NCI-H2081 treated with DMSO at 0.1 percent for 48 hours (cell line): Measurements from ENCODE around the gene IFT25.

Experiments used
- DNase-seq: peaks from one replicate; lab custom pipeline; 2025; lab: John Stamatoyannopoulos, UW

IFT25 gene

DNA sequence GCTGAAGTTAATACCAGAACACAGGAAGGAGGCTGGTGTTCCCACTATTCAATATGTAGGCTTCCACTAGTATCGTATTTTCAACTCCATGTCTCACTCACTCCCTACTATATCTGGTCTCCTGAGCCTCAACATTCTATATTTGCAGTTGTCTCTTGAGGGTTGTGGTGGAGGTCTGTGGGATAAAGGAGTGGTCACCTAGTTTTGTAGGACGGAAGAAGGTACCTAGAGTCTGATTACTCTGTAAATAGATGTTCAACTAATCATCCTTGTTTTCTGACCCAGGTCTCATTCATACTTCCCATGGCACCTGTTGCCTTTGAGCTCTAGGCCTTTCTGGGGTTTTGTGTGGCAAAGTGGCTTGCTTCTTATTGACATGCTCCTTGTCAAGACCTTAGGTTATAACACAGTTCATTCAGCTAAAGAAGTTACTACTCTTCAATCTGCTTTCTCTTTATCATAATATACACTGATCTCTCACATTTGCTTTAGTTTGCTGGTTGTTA is 18.1 kb downstream of the IFT25 start:
- no peak for DNase-seq

DNA sequence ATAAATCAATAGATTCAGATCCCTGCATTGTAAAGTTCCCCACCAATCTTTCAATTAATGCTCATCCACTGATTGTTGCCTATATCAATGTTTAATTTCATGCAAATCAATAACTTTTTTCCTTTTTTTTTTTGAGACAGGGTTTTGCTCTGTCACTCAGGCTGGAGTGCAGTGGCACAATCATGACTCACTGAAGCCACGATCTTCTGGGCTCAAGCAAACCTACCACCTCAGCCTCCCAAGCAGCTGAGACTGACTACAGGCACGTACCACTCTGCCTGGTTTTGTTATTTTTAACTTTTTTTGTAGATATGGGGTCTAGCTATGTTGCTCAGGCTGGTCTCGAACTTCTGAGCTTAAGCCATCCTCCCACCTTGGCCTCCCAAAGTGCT is 25.8 kb downstream of the IFT25 start:
- DNase-seq: no peak

DNA sequence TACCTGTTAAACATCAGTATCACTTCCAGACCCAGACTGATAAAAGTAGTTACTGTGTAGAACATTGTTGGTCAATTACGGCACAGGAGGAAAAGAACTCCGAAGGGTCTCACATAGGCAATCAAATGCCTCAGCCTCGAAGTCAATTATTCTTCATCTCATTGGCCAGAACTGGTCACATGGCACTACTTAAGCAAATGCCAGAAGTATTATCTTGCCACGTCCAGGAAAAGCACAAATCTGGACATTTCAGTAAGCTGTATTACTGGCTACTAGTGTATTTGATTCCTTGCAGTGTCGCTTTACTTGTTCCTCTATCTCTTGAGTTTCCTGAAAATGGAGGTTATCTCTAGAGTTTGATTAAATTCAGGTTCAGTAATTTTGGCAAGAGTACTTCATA is 27.2 kb downstream of the IFT25 start:
- DNase-seq: no peak

DNA sequence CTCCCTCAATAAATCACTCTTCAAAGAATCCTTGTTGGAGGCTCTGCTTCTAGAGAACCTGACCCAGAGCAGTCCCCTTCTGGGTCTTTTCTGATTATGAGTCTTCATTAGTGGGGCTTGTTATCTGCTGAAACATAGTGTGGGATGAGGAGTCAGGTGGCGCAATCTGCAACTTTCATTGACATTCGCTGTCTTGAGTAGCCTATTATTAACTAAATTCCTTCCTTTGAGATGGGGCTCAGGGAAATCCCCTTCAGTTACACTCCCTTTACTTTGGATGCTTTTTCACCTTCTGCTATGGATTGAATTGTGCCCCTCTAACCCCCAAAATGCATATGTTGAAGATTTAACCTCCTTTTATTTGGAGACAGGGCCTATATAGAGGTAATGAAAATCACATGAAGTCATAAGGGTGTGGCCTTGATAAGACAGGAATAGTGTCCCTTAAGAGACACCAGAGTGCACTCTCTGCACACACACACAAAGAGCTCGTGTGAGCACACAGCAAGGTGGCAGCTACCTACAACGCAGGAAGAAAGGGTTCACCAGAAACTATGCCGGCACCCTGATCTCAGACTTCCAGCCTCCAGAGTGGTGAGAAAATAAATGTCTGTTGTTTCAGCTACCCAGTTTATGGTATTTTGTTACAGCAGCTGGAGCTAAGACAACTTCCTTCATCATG is 32.0 kb downstream of the IFT25 start:
- DNase-seq: no peak

DNA sequence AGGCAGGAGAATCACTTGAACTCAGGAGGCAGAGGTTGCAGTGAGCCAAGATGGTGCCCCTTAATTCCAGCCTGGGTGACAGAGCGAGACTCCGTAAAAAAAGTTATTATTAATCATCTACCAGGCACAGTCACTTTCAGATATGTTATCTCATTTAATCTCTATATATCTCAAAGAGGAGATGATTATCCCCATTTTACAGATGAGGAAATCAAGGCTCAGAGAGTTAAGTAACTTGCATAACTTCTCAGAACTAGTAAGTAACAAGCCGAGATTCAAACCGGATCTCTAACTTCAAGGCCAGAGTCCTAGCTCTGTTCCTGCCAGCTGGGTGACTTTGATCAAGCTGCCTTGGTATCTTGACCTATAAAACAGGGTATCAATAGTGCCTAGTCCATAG is 34.1 kb downstream of the IFT25 start:
- DNase-seq: no peak

DNA sequence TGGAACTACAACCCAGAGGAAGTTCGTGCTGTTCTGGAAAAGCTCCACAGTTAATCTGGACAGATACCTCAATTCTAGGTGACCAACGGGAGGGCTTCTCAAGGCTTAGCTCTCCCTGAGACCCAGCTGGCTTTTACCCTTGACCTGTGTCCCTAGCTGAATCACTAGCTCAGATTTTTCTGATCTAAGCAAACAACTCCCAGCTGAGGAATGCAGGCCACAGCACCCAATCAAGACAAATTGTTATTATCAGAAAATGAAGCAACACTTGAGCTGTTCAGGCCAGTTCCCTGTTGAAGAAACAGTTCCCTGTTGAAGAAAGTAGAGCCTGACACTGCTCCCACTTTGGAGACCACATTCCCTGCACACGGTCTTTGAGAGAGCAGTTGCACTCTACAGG is 35.6 kb downstream of the IFT25 start:
- DNase-seq: no peak

DNA sequence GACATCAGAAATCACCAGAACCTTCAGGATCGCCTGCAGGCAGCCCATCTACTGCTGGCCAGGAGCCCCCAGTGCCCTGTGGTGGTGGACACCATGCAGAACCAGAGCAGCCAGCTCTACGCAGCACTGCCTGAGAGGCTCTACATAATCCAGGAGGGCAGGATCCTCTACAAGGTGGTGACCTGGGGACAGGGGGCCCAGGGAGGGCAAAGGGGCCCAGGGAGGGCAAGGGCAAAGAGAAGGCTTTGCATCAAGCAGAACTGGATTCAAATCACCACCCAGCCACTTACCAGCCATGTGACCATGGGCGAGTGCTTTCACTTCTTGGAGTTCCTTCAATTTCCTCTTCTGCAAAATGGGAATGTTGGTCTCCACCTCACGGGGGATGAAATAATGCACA is 39.4 kb downstream of the IFT25 start:
- no peak for DNase-seq

DNA sequence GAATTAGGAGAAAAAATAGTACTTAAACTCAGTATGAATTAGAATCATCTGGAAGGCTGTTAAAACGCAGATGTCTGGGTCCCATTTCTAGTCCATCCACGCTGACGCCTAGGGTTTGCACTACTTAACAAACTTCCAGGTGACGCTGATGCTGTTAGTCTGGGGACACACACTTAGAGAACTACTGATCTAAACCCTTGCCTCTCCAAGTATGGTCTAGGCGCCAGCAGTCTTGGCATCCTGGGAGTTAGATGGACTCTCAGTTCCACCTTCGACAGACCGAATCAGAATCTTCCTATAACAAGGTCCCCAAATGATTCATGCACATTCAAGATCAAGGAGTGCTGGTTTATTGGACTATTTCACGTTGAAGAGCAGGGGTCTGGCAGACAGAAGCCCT is 40.0 kb downstream of the IFT25 start:
- DNase-seq: no peak

DNA sequence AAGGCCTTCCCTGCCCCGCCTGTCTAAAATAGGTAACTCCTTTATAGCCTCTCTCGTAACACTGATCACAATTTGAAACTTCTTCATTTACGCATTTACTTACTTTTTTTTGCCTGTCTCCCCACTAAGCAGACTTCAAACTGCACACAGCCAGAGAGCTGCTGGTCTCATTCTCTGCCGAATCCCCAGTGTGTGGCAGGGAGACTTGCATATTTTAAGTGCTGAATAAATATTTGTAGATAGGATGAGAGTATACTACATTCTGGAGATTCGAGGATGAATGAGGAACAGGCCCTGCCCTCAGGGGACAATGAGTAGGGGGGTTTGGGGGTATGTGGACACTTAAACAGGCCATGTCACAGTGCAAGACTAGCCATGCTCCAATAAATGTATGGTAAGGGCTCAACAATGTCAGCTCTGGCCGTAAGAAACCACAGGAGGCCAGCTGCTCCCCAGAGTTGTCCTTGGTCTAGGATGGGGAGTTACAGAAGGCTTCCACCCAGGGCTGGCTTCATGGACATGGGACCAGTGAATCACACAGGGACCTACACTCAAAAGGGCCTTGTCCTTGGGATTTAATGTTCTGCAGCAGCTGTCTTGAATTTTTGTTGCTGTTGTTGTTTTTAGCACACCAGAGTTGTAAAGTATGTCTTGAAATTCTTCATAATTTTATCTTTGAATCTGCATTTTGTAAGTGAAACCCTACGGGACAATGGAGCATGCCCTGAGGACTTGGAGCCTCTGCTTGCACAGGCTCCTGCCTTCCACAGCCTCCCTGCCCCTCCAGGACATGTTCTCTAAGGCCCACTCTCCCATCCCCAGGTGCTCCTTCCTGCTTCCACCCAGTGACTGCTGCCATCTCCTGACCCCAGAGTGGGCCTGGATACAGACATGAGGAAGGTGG is 43.0 kb downstream of the IFT25 start:
- no peak for DNase-seq

DNA sequence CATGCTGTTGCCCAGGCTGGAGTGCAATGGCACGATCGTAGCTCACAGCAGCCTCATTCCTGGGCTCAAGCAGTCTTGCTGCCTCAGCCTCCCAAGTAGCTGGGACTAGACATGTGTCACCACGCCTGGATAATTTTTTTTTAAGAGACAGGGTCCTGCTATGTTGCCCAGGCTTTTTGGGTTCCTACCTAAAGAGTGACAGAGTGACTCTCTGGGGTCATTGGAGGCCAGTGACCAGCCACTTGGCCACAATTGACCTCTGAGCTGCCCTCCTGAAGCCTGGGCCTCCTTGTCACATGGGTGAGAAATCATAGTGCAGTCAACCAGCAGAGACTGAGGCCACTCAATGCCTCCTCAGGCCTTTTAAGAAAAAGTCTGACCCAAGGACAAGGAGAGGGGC is 45.8 kb downstream of the IFT25 start:
- no peak for DNase-seq

DNA sequence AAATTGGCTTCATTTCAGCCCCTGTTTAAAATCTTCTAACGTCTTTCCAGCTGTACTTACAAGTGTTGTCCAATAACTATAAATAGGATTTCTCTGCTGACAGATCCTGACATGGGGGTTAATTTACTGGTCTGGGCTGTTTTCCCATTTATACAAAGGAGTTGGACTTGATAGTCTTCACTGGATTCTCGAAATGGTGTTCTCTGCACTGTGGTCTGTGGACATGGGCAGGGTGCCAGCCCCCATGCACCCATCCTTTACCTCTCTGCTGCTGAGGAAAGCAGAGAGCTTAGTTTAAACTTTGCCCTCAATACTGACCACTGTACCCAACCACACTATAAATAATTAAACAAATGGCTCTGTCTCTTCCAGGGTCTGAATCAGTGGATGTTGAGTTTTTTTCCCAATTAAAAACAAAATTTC is 46.3 kb downstream of the IFT25 start:
- DNase-seq: no peak

DNA sequence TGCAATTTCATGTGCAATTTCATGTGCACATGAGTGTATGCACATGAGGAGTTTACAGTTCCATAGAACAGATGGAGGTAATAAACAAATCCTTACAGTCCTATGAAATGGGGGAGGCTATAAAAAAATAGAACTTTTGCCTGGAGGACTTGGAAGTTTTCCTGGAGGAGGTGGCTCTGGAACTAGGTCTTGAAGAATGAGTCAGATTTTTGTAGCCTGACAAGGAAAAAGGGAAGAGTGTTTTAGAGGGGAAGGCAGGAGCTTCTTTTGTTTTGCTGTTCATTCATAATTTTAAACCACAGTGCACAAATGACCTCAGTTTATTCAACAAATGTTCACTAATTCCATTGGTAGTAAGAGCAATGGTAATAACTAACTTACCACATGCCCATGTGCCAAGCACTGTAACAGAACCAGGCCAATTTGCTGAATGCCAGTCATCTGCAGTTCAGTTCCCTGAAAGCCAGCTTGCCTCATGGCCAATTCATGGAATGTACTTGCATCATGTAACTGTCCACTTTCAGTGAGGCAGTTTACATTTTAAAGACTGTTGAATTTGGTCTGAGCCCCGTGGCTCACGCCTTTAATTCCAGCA is 48.8 kb downstream of the IFT25 start:
- no peak for DNase-seq

DNA sequence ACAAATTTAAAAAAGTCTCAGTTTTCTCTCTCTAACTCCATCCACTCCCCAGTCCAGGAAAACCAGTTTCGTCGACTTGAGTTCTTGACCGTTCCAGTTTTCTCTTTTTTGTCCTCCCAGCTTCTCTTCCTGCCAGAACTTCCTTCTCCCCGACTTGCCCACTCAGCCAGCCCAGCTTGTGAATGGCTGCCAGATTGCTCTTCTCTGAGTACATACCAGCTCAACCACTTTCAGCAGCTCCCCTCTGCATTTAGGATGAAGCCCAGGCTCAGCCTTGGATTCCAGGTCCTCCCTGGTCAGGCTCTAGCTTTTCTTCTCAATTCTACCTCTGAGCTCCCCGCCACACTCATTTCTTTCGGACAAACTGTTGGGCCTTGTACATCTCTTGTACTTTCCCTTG is 50.1 kb downstream of the IFT25 start:
- DNase-seq: no peak

DNA sequence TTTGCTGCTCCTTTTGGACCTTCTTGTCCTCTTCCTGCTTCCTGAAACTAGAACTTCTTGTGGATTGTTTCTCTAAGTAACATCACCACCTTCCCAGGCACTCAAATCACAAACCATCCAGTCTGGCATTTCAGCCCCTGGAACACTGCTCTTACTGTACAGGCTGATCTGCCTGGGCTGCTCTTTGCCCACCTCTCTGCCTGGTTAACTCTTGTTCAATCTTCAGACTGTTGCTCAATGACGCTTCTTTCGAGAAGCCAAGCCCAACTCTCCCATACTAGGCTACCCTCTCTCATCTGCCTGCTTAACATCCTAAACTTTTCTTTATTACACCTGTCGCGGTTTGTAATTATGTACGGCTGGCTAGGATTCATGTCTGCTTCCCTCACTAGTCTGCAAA is 50.9 kb downstream of the IFT25 start:
- DNase-seq: no peak

DNA sequence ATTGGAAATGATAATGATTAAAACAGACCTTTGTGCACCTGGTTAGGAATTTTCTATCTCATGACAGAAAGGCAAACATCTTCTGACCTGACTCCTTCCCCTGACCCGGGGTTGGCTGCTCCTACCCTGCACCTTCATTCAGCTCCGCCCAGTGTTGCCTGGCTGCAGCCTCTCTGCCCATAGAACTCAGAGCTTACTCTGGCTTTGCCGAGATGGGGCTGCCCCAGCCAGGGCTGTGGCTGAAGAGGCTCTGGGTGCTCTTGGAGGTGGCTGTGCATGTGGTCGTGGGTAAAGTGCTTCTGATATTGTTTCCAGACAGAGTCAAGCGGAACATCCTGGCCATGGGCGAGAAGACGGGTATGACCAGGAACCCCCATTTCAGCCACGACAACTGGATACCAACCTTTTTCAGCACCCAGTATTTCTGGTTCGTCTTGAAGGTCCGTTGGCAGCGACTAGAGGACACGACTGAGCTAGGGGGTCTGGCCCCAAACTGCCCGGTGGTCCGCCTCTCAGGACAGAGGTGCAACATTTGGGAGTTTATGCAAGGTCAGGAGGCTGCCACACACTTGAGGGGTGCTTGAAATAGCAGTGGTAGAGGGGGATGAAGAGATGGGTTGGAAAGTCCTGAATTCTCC is 51.4 kb downstream of the IFT25 start, which contains the start of gene DIO1:
Gene DIO1, plus strand, starts transcription at position 189 of the 638 bp plus-strand sequence. Its CDS starts 24 bp downstream, at position 213.
- no peak for DNase-seq

DNA sequence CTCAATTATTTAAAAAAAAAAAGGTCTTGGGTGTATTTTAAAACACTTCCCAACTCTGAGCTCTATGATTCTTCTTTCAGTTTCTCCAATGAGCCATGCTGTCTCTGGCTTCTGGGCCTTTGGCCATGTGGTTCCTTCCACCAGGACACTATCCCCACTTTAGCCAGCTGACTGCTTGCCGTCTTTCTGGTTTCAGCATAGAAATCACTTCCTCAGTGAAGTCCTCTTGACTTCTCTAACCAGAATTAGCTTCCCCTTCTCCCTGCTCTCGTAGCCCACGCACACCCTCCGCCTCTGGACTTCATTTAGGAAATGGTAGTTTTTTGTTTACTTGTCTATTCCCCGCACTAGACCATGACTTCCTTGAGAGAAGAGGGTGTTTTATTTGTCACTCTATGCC is 52.6 kb downstream of the IFT25 start:
- DNase-seq: no peak

DNA sequence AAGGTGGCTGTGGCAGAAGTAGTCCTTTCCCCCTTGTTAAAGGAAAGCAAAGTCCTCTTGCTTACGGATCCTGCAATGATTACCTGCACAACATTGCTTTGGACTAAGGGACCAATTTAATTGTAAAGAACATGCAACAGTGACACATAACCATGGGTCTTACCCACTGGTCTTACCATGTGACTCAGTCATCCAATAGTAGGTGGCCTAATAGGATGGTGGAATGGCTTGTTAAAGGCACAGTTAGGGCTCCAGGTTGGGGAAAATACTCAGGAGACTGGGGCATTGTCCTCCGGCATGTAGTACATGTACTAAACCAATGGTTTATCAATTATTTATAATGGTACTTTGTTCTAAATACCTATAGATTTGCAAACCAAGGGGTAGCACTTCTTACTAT is 53.8 kb downstream of the IFT25 start:
- DNase-seq: no peak

DNA sequence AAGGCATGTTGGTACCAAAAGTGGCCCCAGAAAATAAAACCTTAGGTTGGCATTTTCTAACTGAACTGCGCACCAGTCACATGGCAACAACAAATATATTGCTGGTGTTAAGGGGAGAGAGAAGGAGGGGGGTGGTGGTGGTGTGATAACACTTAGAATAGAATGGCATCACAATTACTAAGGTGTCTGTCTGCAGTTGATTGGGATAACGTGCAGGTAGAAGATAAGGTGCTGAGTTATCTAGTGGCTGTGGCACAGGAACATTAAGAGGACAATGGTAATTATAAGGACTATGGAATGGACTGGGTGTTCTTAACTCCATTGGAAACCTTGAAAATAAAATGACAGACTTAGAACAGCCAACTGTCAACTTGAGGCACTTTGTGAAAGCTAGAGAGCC is 54.5 kb downstream of the IFT25 start:
- no peak for DNase-seq

DNA sequence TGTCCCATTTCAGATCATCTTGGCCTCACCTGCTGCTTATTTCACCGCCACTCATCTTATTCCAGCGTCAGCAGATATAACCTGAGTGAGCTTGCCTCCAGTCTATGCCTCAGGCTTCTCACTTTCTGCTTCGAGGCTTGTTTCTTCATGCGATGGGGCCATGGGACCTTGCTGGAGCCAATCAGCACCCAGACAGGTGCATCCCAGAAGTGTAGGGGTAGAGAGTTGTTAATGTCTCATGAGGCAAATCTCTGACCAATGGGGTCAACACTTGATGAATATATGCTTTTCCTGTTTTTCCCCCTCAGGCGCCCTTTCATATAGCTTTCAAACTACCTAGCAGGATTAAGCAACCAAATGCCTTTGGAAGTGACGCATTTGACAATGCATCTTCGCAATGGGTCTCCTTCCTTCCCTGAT is 55.0 kb downstream of the IFT25 start:
- no peak for DNase-seq

DNA sequence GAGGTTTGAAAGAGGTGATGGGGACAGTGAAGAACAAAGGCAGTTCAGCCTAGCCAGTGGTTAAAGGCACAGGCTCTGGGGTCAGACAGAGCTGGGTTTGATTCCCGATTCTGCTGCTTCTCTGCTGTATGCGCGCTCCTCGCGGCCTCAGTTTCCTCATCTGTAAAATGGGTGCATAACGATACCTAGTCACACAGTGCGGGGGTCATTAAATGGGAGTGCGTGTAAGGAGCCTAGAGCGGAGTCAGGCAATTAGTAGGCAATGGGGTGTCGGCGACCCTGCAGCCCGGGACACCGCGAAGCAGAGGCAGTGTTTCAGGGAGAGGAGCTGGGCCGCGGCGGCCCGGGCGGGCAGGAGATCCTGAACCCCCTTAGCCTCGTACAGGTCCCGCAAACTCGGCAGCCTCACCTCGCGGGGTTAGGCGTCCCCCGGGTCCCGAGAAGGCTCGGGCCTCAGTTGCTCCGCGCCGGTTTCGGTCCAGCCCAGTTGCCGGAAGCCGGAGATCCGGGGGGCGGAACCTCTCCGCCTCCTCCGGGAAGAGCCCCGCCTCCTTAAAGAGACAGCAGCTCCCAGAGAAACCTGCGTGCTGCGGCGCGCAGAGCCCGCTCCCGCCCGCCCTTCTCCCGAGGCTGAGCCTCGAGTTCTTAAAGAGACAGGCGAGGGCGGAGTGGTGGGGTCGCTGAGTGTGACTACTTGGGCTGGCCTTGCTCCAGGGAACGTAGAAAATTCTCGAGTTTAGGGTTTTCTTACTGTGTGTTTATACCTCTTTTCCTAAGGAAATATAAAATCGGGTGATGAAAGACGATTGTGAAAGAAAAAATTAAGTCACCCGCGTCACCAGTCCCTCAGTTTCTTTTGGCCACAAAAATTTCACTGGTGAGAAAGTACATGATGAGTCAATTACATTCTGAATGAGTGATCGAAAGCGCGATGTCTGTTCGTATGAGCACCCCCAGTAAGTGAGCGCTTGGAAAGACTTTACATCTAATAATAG is 55.9 kb downstream of the IFT25 start, which contains the start of gene YIPF1:
Gene YIPF1, minus strand, starts transcription at position 494 of the 995 bp plus-strand sequence. CDS start 860 bp downstream, outside the sequence.
- DNase-seq: peak; percentile 58

DNA sequence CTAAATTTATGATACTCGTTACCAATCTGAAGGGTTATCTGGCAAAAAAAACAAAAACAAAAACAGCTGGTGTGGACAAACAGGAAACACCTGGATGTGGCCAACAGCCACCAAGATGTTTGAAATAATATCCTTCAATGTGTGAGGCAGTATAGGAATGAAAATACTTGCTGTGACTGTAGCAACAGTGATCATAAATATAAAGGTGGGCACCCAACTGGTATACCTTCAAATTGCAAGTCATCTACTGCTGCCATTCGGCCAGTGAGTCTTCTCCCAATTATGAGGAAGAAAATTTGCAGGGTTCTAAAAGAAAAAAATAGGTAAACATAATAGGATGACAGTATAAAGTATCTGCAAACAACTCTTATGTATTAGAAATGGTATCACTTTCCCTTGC is 56.8 kb downstream of the IFT25 start:
- no peak for DNase-seq
